Keratinocyte (primary cell): ENCODE measurements around the gene TMEM132E.

Experiments
- EZH2 ChIP-seq: IDR thresholded peaks from one replicate; pipeline ENCODE4 v1.6.1; 2012; ENCODE audit warnings: inconsistent platforms, mild to moderate bottlenecking, low read length, moderate library complexity
- TF ChIP-seq, protein P1 (sequence below), 3 experiments: IDR thresholded peaks in 1 of 3; conservative IDR thresholded peaks in 1 of 3; optimal IDR thresholded peaks in 1 of 3; 2 replicates in 2 of 3; 3 replicates in 1 of 3; pipeline versions ENCODE3 to v1.5.1; 2011; ENCODE audit warnings: low read length in 3 of 3, mild to moderate bottlenecking in 3 of 3, moderate library complexity in 2 of 3, control low read depth in 1 of 3, inconsistent platforms in 1 of 3; ENCODE audit not compliant: insufficient read depth in 2 of 3; ENCODE audit errors: extremely low read depth in 1 of 3

DNA sequence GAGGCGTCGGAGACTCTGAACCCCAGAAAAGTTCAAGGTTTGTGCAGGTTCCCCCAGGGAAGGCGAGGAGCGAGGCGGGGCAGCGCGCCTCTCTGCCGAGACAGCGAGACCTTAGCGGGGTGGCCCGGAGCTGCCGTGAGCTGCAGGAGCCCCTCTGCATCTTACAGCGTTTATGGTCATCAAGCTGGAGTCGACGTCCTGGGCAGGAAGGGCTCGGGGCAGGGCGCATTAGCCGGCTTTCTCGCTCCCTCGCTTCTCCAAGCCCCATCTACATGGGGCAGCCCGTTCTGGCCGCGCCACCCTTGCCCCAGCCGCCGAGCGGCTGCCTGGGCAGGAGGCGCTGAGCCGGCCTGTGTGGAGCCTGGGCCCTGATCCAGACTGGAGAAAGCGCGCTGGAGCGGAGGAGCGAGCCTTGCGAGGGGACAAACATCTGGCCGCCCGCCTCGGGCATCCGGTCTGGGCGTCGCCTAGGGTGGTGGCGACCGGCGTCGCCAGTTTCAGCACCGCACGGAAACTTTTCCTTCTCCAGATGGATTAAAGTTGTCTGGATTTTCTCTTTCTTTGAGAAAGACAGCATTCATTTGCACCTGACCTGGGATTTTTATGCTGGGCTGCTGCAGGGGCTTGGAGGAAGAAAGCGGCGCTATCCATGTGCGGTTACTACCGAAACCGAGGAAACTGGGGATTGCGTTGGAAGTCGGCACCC lies 750 bp downstream of the TMEM132E start:
- TF ChIP-seq, protein P1, sequence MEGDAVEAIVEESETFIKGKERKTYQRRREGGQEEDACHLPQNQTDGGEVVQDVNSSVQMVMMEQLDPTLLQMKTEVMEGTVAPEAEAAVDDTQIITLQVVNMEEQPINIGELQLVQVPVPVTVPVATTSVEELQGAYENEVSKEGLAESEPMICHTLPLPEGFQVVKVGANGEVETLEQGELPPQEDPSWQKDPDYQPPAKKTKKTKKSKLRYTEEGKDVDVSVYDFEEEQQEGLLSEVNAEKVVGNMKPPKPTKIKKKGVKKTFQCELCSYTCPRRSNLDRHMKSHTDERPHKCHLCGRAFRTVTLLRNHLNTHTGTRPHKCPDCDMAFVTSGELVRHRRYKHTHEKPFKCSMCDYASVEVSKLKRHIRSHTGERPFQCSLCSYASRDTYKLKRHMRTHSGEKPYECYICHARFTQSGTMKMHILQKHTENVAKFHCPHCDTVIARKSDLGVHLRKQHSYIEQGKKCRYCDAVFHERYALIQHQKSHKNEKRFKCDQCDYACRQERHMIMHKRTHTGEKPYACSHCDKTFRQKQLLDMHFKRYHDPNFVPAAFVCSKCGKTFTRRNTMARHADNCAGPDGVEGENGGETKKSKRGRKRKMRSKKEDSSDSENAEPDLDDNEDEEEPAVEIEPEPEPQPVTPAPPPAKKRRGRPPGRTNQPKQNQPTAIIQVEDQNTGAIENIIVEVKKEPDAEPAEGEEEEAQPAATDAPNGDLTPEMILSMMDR (optimal IDR thresholded peaks at IDR 0.05 in 1 of 3, IDR thresholded peaks at IDR 0.05 in 1 of 3, conservative IDR thresholded peaks at IDR 0.05 in 1 of 3; ENCODE audit: extremely low read depth in 1 of 3, insufficient read depth in 2 of 3, low read length in 3 of 3), result no peak
- peak; percentile 13 for TF ChIP-seq EZH2
